Transverse colon (tissue), 4 donors: Measurements from ENCODE around the gene PLOD2. TPM values are rescaled to one million over a fixed set of nuclear protein-coding genes. Genes with fewer than 3 reads are reported as not detected.

Experiments used
- DNase-seq: peaks from one replicate; pipeline ENCODE4 v3.0.0-alpha.2; 2019
- H3K27ac ChIP-seq, 4 donors: fragments of 200-600 bp; sonication (generic); 2 replicates each; pipeline ENCODE4 v1.5.1; 2016 to 2018; ENCODE audit warnings: inconsistent platforms in 4 of 4
- H3K27me3 ChIP-seq: fragments of 200-600 bp; sonication (generic); 2 replicates; pipeline ENCODE4 v1.5.1; 2017; ENCODE audit warnings: inconsistent platforms
- H3K36me3 ChIP-seq, 4 donors: fragments of 200-600 bp; sonication (generic); 2 replicates each; pipeline ENCODE4 v1.5.1; 2017 to 2019; ENCODE audit warnings: inconsistent platforms in 4 of 4
- H3K4me1 ChIP-seq, 4 donors: fragments of 200-600 bp; sonication (generic); 2 replicates each; pipeline ENCODE4 v1.5.1; 2017 to 2020; ENCODE audit warnings: inconsistent platforms in 4 of 4
- H3K4me3 ChIP-seq, 4 donors: fragments of 200-600 bp; sonication (generic); 1 replicate in 1 of 4; 2 replicates in 3 of 4; pipeline versions ENCODE4 v1.5.1 to v1.6.1; 2017 to 2019; ENCODE audit warnings: inconsistent platforms in 4 of 4
- H3K9me3 ChIP-seq, 2 donors: fragments of 200-600 bp; sonication (generic); 2 replicates each; pipeline ENCODE4 v1.5.1; 2017 to 2019; ENCODE audit warnings: inconsistent platforms in 2 of 2
- EP300 ChIP-seq: sonication (generic); formaldehyde crosslinking; IDR thresholded peaks from one replicate; pipeline ENCODE4 v1.6.1; 2017; ENCODE audit warnings: antibody characterized with exemption, low read depth
- POLR2A ChIP-seq: fragments of 450-650 bp; IDR thresholded peaks from one replicate; pipeline ENCODE4 v1.6.1; 2016; ENCODE audit warnings: antibody characterized with exemption, mild to moderate bottlenecking, moderate library complexity
- POLR2AphosphoS5 ChIP-seq, 3 donors: sonication (generic); formaldehyde crosslinking; IDR thresholded peaks; one replicate each; pipeline ENCODE4 v1.6.1; 2016; ENCODE audit warnings: antibody characterized with exemption in 3 of 3
- WGBS, 2 donors: methylation state at CpG; one replicate each; pipeline ENCODE4 v1.1.5; 2018; ENCODE audit warnings: low coverage in 1 of 2; 5-methylcytosine and 5-hydroxymethylcytosine counted together
- in situ Hi-C, 4 donors: fragments of 200-750 bp; cut with MboI; loops; one replicate each; pipeline versions ENCODE4 v1.15.0 to v1.15.1; 2017; ENCODE audit warnings: low sequenced_read_pairs in 3 of 4, low pct_ligation_motif_present in 1 of 4, low pct_unique_long_range_greater_than_20kb in 1 of 4
- intact Hi-C: fragments of 100-400 bp; cut with DNase I; formaldehyde crosslinking; loops from one replicate; pipeline ENCODE4 v1.15.1; 2023; ENCODE audit warnings: low total_unique reads
- total RNA-seq, 4 donors: library from RNA; depleted of rRNA; stranded (reverse); fragments of >200 nt; gene quantifications; one replicate each; pipeline ENCODE4 v1.1.0, GENCODE V29; 2016
- TF ChIP-seq, protein P1 (sequence below), 5 experiments: fragments of 200-600 bp in 3 of 5; fragments of 450-650 bp in 2 of 5; sonication (generic) in 3 of 5; IDR thresholded peaks; 1 replicate in 2 of 5; 2 replicates in 3 of 5; pipeline ENCODE4 v1.5.1; 2016 to 2017; ENCODE audit warnings: antibody characterized with exemption in 5 of 5, inconsistent platforms in 3 of 5, mild to moderate bottlenecking in 2 of 5, moderate library complexity in 1 of 5

Gene PLOD2
- total RNA-seq, 4 donors from 2014 or later: 18.9 to 178 (median 92.0) TPM

- Histone ChIP-seq H3K4me1 (no peaks in the 10 kb centered on the region), H3K27me3 (no peaks in the 10 kb centered on the region), H3K27ac (no peak overlapping the region), H3K36me3 (peaks cover 0 to 8% (median 0%) of the 10 kb centered on the region in 4 donors), H3K4me3 (no peak overlapping the region), H3K9me3 (no peaks in the 10 kb centered on the region)
- 9 to 14% methylated on average over 2 to 6 of the region's 6 CpGs for WGBS, 2 donors
- TF ChIP-seq, protein P1, sequence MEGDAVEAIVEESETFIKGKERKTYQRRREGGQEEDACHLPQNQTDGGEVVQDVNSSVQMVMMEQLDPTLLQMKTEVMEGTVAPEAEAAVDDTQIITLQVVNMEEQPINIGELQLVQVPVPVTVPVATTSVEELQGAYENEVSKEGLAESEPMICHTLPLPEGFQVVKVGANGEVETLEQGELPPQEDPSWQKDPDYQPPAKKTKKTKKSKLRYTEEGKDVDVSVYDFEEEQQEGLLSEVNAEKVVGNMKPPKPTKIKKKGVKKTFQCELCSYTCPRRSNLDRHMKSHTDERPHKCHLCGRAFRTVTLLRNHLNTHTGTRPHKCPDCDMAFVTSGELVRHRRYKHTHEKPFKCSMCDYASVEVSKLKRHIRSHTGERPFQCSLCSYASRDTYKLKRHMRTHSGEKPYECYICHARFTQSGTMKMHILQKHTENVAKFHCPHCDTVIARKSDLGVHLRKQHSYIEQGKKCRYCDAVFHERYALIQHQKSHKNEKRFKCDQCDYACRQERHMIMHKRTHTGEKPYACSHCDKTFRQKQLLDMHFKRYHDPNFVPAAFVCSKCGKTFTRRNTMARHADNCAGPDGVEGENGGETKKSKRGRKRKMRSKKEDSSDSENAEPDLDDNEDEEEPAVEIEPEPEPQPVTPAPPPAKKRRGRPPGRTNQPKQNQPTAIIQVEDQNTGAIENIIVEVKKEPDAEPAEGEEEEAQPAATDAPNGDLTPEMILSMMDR (IDR thresholded peaks at IDR 0.05): peak; percentile 71 to 82 (median 73)
- TF ChIP-seq EP300: no peak
- TF ChIP-seq POLR2A: no peak
- no peak for TF ChIP-seq POLR2AphosphoS5 (IDR thresholded peaks at IDR 0.05)
- in situ Hi-C loops (loop anchor here in 1 of 4 donors (25.0 kb wide), 1 partner anchor 127 kb away; no protein-coding TSS in a partner anchor), intact Hi-C loops (no loop called here)
- no peak for DNase-seq
Observed at GRCh38 chr3:146189519-146190173, 28.7 kb upstream of the PLOD2 start.

GRCh38 chr3:146187334-146187950, 26.5 kb upstream of the PLOD2 start:
- 41 to 58% methylated on average over 1 to 2 of the region's 2 CpGs for WGBS, 2 donors
- DNase-seq: no peak
- Histone ChIP-seq H3K36me3 (no peaks in the 10 kb centered on the region), H3K27ac (no peak overlapping the region), H3K9me3 (no peaks in the 10 kb centered on the region), H3K4me1 (no peaks in the 10 kb centered on the region), H3K4me3 (no peak overlapping the region), H3K27me3 (no peaks in the 10 kb centered on the region)
- in situ Hi-C loops: loop anchor here in 1 of 4 donors (25.0 kb wide), 1 partner anchor 125 kb away; no protein-coding TSS in a partner anchor
- intact Hi-C loops: no loop called here
- TF ChIP-seq EP300 (no peak), POLR2AphosphoS5 (IDR thresholded peaks at IDR 0.05) (no peak)
- TF ChIP-seq, protein P1 (IDR thresholded peaks at IDR 0.05): peak; percentile 31 to 51 (median 43)

DNA sequence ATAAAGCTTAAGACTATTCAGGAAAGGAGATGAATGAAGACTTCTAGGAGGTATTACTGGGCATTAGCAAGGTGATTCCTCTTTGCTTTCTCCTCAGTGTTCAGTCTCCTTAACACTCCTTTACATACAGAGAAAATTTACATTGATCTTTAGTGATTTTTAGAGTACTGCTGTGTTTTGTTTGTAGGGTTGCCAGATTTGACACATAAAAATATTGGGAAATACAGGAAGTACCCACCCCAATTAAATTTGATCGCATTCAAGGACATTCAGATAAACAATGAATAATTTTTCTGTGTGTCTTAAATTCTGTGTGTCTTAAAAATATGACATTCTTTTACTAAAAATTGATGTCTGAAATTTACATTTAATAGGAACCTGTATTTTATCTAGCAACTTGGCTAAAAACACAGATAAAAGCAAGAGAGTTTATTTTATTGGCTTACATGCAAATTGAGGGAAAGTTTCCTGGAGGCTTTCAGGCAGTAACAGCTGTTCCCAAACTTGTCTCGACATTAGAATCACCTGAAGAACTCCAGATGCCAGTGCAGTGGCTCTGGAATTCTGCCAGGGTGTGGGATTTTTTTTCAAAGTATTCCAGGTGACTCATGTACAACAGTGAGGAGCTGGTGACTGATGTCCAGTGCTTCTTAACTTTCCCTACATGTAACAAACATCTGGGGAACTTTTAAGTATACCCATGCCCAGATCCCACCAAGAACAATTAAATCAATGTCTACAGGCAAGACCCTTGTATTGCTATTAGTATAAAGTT, 23.4 kb upstream of the PLOD2 start:
- Histone ChIP-seq H3K9me3 (no peaks in the 10 kb centered on the region), H3K4me3 (no peak overlapping the region), H3K4me1 (no peaks in the 10 kb centered on the region), H3K36me3 (no peaks in the 10 kb centered on the region), H3K27me3 (no peaks in the 10 kb centered on the region), H3K27ac (no peak overlapping the region)
- no peak for DNase-seq
- in situ Hi-C loops (loop anchor here in 1 of 4 donors (25.0 kb wide), 1 partner anchor 122 kb away; no protein-coding TSS in a partner anchor), intact Hi-C loops (no loop called here)
- WGBS, 2 donors: 24 to 44% methylated on average over 2 of the region's 2 CpGs
- TF ChIP-seq POLR2A (no peak), EP300 (no peak), POLR2AphosphoS5 (IDR thresholded peaks at IDR 0.05) (no peak)
- TF ChIP-seq, protein P1 (IDR thresholded peaks at IDR 0.05): no peak

GRCh38 chr3:146181216-146181615, 20.2 kb upstream of the PLOD2 start:
- Histone ChIP-seq H3K4me1 (no peaks in the 10 kb centered on the region), H3K4me3 (no peak overlapping the region), H3K27me3 (no peaks in the 10 kb centered on the region), H3K27ac (no peak overlapping the region), H3K36me3 (no peaks in the 10 kb centered on the region), H3K9me3 (no peaks in the 10 kb centered on the region)
- intact Hi-C loops (no loop called here), in situ Hi-C loops (loop anchor here in 1 of 4 donors (25.0 kb wide), 1 partner anchor 119 kb away; no protein-coding TSS in a partner anchor)
- WGBS, 2 donors: 87 to 92% methylated on average over 4 to 5 of the region's 5 CpGs
- DNase-seq: no peak
- TF ChIP-seq POLR2A: no peak
- TF ChIP-seq POLR2AphosphoS5 (IDR thresholded peaks at IDR 0.05): no peak
- TF ChIP-seq EP300: no peak
